Measurements from ENCODE around the gene HECW1. TPM values are rescaled to one million over a fixed set of nuclear protein-coding genes. Genes with fewer than 3 reads are reported as not detected.

Gene HECW1
- total and polyA plus RNA-seq, 2 of the 8 experiments (the other 6 are each of a cell fraction or from before 2014, with no cell fraction given): 2.9 to 12.7 TPM

DNA sequence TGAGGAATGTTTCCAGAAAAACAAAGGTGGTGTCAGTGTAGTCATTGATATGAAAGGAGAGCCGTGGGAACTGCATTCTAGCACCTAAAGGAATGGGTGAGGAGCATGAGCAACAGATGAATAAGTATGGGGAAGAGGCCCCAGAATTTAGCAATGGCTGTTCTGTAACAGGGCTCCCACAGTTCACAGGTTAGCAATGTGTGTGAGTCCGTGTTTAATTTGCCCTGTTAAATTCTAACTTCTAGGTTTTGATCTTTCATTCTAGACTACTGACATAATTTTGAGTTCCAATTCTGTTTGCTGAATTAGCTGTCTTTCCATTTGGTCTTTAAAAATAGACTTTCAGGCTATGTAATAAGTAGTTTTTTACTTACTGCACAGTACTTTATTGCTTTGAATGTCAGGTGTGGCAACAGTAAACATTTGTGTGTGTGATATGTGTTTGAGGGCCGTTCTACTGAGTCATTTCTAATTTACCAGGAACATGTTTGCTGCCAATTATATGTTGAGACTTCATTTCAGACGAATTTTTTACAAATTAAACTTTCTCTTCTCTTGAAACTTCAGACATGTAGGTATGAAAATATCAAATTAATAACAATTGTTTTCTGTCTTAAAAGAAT is 479.2 kb downstream of the HECW1 start (continued):
- TF ChIP-seq ASH2L (IDR thresholded peaks at IDR 0.05; ENCODE audit: low read length) (no peak), EP300 (IDR thresholded peaks at IDR 0.05; ENCODE audit: borderline replicate concordance in 1 of 2, low read depth in 2 of 2, low read length in 2 of 2) (no peak), SIN3A (conservative IDR thresholded peaks at IDR 0.05 in 1 of 2, IDR thresholded peaks at IDR 0.05 in 1 of 2; ENCODE audit: low read depth in 1 of 2, low read length in 2 of 2) (no peak), CBX5 (IDR thresholded peaks at IDR 0.05; ENCODE audit: low read depth, low read length) (no peak), NRF1 (IDR thresholded peaks at IDR 0.05; ENCODE audit: low read depth, low read length) (no peak), SP2 (IDR thresholded peaks at IDR 0.05; ENCODE audit: low read length) (no peak)
- TF ChIP-seq, protein P1, sequence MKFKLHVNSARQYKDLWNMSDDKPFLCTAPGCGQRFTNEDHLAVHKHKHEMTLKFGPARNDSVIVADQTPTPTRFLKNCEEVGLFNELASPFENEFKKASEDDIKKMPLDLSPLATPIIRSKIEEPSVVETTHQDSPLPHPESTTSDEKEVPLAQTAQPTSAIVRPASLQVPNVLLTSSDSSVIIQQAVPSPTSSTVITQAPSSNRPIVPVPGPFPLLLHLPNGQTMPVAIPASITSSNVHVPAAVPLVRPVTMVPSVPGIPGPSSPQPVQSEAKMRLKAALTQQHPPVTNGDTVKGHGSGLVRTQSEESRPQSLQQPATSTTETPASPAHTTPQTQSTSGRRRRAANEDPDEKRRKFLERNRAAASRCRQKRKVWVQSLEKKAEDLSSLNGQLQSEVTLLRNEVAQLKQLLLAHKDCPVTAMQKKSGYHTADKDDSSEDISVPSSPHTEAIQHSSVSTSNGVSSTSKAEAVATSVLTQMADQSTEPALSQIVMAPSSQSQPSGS (IDR thresholded peaks at IDR 0.05; ENCODE audit: low read length): no peak

Data from H1 (cell line).